ENCODE results near the gene AVP. TPM values are rescaled to one million over a fixed set of nuclear protein-coding genes. Genes with fewer than 3 reads are reported as not detected.

AVP gene
- polyA plus RNA-seq, 2 of the 4 experiments (the other 2 are of a cell fraction), result not detected

GRCh38 chr20:3042625-3043024, 41.9 kb downstream of the AVP start:
- ATAC-seq, result no peak
- no peak for TF ChIP-seq MAX (IDR thresholded peaks at IDR 0.05)
- no peak for TF ChIP-seq JUN (IDR thresholded peaks at IDR 0.05)
- no peak for TF ChIP-seq HOXB5 (CRISPR knock-in tag; IDR thresholded peaks at IDR 0.05)
- TF ChIP-seq CTCF (IDR thresholded peaks at IDR 0.05), result no peak
- no peak for TF ChIP-seq ZFP36 (IDR thresholded peaks at IDR 0.05; ENCODE audit: borderline replicate concordance, partially characterized antibody)
- TF ChIP-seq, protein P1, sequence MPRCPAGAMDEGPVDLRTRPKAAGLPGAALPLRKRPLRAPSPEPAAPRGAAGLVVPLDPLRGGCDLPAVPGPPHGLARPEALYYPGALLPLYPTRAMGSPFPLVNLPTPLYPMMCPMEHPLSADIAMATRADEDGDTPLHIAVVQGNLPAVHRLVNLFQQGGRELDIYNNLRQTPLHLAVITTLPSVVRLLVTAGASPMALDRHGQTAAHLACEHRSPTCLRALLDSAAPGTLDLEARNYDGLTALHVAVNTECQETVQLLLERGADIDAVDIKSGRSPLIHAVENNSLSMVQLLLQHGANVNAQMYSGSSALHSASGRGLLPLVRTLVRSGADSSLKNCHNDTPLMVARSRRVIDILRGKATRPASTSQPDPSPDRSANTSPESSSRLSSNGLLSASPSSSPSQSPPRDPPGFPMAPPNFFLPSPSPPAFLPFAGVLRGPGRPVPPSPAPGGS (IDR thresholded peaks at IDR 0.05), result no peak
- FAIRE-seq, result no peak
- POLR2A ChIA-PET, result no interaction called here
- H3K4me2 ChIP-seq, result no peak overlapping the region
- peaks cover 21% of the 10 kb centered on the region for H3K4me1 ChIP-seq
- WGBS (ENCODE audit: missing lambda C conversion rate), result 88% methylated on average over 5 of the region's 5 CpGs
- no peak overlapping the region for H3K27ac ChIP-seq
- no peaks in the 10 kb centered on the region for H3K9me3 ChIP-seq
- CTCF ChIA-PET, result interaction anchor here (0.8 to 2.6 kb wide), 4 partner anchors 11 to 274 kb away, joined by 3 to 16 read pairs (median 7); no protein-coding TSS in a partner anchor
- no peak overlapping the region for H3K4me3 ChIP-seq
- DNase-seq (ENCODE audit: low read depth in 1 of 2, low spot score in 1 of 2), result no peak

DNA sequence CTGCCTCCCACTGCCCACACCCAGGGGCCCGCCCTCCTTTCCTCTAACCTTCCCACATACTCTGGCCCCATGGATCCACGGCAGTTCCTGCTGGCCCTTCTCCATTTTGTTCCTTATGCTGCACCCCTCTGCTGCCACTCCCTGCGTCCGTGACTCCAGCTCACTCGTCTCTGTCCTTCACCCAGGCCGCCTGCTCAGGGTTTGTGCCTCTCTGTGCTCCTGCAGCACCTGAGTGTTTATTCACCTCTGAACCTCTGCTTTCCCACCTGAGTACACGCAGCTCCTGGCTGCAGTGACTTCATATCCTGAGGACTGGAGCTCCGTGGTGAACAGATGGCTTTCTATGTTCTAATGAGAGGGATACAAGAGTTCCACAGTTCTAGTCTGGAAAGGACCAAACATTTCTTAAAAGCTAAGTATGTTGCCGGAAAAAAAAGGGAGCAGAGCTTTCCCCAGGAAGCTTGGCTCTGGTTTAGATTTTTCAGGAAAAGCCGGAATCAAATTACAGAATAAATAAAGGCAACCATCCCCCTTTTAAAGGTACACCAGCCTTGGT, 42.6 kb downstream of the AVP start:
- 61% methylated on average over 10 of the region's 10 CpGs for WGBS (ENCODE audit: missing lambda C conversion rate)
- no peak for DNase-seq (ENCODE audit: low read depth in 1 of 2, low spot score in 1 of 2)
- CTCF ChIA-PET, result interaction anchor here (1.2 to 2.6 kb wide), 4 partner anchors 11 to 274 kb away, joined by 3 to 16 read pairs (median 6); no protein-coding TSS in a partner anchor
- TF ChIP-seq POLR2AphosphoS2 (conservative IDR thresholded peaks at IDR 0.05; ENCODE audit: low read length) (no peak), HDAC2 (IDR thresholded peaks at IDR 0.05) (no peak), CTCF (IDR thresholded peaks at IDR 0.05) (no peak), NR3C1 (IDR thresholded peaks at IDR 0.05) (no peak), JUNB (IDR thresholded peaks at IDR 0.05) (no peak), TFCP2L1 (CRISPR knock-in tag; IDR thresholded peaks at IDR 0.05) (no peak), EHMT2 (IDR thresholded peaks at IDR 0.05; ENCODE audit: low read depth) (no peak), FOXS1 (CRISPR knock-in tag; IDR thresholded peaks at IDR 0.05) (no peak), SMC3 (IDR thresholded peaks at IDR 0.05) (no peak), KDM1A (IDR thresholded peaks at IDR 0.05; ENCODE audit: low read depth) (no peak), MAFK (IDR thresholded peaks at IDR 0.05; ENCODE audit: partially characterized antibody) (no peak)
- TF ChIP-seq, protein P2, sequence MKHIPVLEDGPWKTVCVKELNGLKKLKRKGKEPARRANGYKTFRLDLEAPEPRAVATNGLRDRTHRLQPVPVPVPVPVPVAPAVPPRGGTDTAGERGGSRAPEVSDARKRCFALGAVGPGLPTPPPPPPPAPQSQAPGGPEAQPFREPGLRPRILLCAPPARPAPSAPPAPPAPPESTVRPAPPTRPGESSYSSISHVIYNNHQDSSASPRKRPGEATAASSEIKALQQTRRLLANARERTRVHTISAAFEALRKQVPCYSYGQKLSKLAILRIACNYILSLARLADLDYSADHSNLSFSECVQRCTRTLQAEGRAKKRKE (CRISPR knock-in tag; IDR thresholded peaks at IDR 0.05; ENCODE audit: low read depth), result no peak
- TF ChIP-seq, protein P3, sequence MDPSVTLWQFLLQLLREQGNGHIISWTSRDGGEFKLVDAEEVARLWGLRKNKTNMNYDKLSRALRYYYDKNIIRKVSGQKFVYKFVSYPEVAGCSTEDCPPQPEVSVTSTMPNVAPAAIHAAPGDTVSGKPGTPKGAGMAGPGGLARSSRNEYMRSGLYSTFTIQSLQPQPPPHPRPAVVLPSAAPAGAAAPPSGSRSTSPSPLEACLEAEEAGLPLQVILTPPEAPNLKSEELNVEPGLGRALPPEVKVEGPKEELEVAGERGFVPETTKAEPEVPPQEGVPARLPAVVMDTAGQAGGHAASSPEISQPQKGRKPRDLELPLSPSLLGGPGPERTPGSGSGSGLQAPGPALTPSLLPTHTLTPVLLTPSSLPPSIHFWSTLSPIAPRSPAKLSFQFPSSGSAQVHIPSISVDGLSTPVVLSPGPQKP (IDR thresholded peaks at IDR 0.05; ENCODE audit: low read depth, low read length), result no peak
- ATAC-seq, result no peak
- Histone ChIP-seq H3K9me3 (no peaks in the 10 kb centered on the region), H3K4me2 (peak overlapping the region; percentile 35; the same call in 2 of the 3 replicates), H3K4me1 (peaks cover 14% of the 10 kb centered on the region; the same call in 2 of the 3 replicates), H3K27ac (no peak overlapping the region), H3K4me3 (no peak overlapping the region)
- POLR2A ChIA-PET, result no interaction called here
- no peak for FAIRE-seq

Measured in A549 (cell line).